ENCODE results near the gene ME2.
"Not testable (repeated sequence)": the region's sequence is repeated elsewhere in the genome, so short reads cannot be mapped to it uniquely, and the experiment has no call there.

Gene ME2

DNA sequence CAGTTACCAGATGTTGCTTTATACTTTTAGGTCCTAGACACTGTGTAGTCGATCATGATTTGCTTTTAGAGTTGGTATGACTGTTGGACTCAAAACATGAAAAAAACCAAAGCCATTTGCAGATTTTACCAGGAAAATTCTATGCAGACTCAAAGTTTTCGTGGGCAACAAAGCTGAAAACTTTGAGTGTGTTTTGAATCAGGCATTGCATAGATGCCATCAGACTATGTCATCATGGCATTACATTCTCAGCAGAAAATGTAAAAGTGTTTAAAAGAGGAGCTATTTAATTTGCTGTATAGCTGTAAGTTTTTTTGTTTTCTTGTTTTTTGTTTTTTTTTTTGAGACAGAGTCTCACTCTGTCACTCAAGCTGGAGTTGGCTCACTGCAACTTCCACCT lies 45.5 kb downstream of the ME2 start:
- DNase-seq (ENCODE audit: low spot score), result no peak

DNA sequence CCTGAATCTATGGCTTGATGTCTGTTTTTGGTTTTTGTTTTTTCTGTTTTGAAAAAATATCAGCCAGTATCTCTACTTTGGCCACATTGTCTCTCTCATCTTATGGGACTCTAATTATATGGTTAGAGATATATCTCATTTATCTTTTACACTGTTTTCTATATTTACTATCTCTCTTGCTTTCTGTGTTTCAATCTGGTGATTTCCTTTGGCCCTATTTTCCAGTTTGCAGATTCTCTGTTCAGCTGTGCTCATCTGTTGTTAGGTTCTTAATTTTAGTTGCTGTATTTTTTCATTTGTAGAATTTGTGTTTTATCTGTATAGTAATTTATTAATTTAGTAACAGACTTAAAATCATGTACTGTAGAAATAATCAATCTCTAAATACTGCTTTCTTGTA lies 47.6 kb downstream of the ME2 start:
- no peak for DNase-seq (ENCODE audit: low spot score)

DNA sequence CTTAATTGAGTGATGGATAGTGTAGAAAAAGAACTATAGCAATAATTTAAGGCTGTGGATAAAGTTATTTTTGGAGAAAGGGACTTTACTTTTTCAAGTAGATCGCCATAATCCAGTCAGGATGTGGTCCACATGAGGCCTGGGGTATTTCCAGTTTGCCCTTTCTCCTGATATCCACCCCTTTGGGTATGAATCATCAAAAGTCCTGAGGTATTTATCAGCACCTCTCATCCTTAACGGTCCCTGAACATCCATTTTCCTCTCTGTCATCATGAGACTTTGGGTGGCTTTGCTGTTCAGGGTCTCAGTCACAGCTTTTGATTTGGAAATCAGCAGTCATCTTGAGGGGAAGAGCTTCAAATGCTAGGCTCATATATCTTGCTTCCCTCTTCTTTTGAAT lies 49.6 kb downstream of the ME2 start:
- no peak for DNase-seq (ENCODE audit: low spot score)

GRCh38 chr18:50933684-50934083 lies 54.8 kb downstream of the ME2 start:
- no peak for DNase-seq (ENCODE audit: low spot score)

GRCh38 chr18:50934545-50935211 lies 55.8 kb downstream of the ME2 start:
- no peak for DNase-seq (ENCODE audit: low spot score)

GRCh38 chr18:50935493-50936191 lies 56.7 kb downstream of the ME2 start:
- DNase-seq (ENCODE audit: low spot score), result no peak

GRCh38 chr18:50937183-50937582 lies 58.3 kb downstream of the ME2 start:
- DNase-seq (ENCODE audit: low spot score), result no peak

DNA sequence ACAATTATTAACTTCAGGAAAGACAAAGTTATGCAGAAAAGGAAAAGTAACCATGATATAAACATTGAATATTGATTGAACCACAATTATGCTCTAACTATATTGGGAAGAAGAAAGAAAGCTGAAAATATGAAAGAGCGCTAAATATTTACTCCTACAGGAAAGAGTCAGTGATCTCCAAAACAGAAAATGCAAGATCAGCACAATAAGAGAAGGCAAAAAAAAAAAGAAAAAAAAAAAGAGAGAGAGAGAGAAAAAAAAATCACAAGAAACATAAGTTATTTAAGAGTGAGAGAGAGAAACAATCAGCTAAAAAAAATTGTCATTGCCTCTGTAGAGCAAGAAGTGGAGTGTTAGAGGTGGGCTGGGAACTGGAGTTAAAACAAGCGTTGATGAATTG lies 60.0 kb downstream of the ME2 start:
- DNase-seq (ENCODE audit: low spot score), result no peak

GRCh38 chr18:50944245-50944932 lies 65.5 kb downstream of the ME2 start:
- no peak for DNase-seq (ENCODE audit: low spot score)

- DNase-seq (ENCODE audit: low spot score), result not testable (repeated sequence)
Observed at GRCh38 chr18:50945918-50946317, 67.0 kb downstream of the ME2 start.

- DNase-seq (ENCODE audit: low spot score), result peak; percentile 54
Observed at GRCh38 chr18:50947899-50948298, 69.0 kb downstream of the ME2 start.

DNA sequence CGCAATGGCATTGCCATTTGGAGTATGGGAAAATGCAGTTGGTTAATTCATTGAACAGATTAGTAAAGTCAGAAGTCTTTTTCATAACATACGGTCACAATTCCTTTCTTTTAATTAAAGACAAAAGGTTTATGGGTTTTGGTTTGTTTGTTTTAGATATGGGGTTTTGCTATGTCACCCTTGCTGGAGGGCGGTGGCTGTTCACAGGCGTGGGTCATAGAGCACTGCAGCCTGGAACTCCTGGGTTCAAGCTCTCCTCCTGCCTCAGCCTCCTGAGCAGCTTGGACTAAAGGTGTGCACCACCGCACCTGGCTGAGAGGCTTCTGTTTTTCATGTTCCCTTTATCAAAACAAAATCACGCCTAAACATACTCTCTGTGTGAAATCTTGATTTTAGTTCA lies 70.3 kb downstream of the ME2 start:
- DNase-seq (ENCODE audit: low spot score), result no peak

GRCh38 chr18:50950626-50951025 lies 71.7 kb downstream of the ME2 start:
- DNase-seq (ENCODE audit: low spot score), result no peak

DNA sequence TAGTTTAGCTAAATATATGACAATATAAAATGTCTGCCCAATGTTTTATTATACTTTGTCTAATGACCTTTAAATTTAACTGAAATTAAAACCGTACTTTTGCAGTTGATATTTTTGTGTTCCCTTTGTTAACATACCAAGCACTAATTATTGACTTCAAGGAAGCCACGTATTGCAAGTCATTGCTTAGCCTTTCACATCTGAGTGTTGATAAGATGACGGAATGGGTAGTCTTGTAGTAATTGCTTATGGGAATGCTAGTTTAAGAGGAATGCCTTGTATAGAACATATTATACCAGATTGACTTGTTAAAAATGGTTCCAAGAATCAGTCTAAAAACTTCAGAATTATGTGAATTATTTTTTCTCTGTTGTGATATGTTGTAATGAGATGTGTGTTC lies 74.9 kb downstream of the ME2 start:
- no peak for DNase-seq (ENCODE audit: low spot score)

DNA sequence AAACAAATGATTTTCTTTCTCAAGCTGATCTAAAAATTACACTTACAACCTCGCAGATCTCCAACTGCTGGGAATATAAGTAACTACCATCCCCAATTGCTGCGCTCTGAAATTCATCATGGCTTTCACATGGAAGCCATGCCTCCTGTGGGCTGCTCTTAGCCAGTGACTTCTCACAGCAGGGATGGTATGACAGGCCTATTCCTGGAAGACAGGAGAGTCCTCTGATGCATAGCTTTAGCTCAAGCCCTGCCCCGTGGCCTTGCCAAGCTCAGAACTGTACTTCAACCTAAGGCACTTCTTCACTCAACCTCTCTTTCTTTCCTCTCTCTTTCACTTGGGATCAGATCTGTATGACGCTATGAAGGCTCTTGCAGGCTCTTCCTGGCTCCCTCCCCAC lies 76.3 kb downstream of the ME2 start:
- DNase-seq (ENCODE audit: low spot score), result no peak

DNA sequence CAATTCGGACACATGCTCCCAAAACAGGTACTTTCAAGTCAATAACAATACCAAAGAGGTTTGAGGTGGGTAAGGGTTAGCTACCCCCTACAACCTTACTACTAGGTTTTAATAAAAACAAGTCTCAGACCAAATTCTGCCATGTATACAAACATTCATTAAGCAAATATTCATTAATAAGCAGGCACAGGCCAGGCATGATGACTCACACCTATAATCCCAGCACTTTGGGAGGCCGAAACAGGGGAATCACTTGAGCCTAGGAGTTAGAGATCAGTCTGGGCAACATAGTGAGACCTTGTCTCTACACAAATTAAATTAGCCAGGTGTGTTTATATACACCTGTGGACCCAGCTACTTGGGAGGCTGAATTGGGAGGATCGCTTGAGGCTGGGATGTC lies 77.2 kb downstream of the ME2 start:
- no peak for DNase-seq (ENCODE audit: low spot score)

- DNase-seq (ENCODE audit: low spot score), result peak; percentile 66
Observed at GRCh38 chr18:50961974-50962373, 83.1 kb downstream of the ME2 start.

DNA sequence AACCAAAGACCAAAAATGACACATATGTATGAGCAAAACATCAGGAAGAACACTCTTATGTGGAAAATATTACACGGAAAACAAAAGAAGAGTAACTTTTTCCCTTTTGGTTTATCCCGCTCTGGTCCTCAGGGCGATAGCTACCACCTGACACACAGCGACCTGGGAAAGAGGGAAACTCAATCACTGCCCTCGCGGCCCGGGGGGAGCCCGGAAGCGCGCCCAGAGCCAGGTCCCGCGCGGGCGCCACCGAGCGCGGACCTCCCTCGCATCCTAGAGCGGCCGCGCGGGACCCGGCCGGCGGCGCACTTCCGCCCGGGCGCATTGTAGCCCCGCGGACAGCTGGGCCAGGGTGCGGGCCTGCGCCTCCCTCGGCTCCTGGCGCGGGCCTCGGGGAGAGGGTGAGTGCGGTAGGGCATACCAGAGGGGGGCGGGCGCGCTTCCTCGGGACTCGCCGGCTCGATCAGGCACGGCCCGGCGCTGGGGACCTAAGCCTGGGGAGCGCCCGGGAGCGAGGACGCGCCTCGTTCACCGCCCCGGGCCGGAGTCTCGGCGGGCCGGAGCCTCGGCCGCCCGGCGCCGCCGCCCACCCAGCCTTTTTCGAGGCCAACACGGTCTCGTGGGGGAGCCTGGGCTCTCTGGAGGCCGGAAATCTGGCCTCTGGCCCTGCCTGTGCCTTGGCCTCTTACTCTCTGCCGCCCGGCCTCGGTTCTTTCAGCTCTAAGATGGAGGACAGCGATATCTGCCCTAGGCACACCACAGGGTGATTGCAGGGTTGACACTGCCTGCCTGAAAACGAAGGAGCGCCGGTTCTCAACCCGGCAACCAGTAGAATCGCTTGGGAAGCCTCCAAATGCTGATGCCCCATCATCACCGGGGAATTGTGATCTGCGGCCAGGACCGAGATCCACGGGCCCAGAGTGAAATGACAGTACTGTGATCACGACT lies 89.1 kb downstream of the ME2 start, which contains the start of gene ELAC1:
TSS of gene ELAC1 (plus strand) at position 327 of the 948 bp plus-strand sequence. CDS start 6,365 bp downstream, outside the sequence.
- peak; percentile 83 for DNase-seq (ENCODE audit: low spot score)

GRCh38 chr18:50969448-50969847 lies 90.5 kb downstream of the ME2 start:
- no peak for DNase-seq (ENCODE audit: low spot score)

DNA sequence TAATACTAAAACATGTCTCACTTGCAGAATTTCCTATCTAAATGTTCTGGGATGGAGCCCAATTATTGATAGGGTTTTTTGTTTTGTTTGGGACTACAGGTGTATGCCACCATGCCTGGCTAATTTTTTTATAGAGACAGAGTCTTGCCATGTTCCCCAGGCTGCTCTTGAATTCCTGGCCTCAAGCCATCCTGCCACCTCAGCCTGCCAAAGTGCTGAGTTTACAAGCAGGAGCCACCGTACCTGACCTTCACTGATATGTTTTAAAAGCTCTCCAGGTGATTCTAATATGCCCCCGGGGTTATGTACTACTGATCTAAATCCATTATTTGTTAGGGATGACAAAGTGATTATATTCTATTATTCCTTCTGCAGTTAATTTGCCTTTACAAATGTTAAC lies 91.1 kb downstream of the ME2 start:
- DNase-seq (ENCODE audit: low spot score), result no peak

- not testable (repeated sequence) for DNase-seq (ENCODE audit: low spot score)
Observed at GRCh38 chr18:50972404-50972803, 93.5 kb downstream of the ME2 start.

Data from RKO (cell line).